Measurements from ENCODE around the gene SBDS.

The SBDS gene

DNA sequence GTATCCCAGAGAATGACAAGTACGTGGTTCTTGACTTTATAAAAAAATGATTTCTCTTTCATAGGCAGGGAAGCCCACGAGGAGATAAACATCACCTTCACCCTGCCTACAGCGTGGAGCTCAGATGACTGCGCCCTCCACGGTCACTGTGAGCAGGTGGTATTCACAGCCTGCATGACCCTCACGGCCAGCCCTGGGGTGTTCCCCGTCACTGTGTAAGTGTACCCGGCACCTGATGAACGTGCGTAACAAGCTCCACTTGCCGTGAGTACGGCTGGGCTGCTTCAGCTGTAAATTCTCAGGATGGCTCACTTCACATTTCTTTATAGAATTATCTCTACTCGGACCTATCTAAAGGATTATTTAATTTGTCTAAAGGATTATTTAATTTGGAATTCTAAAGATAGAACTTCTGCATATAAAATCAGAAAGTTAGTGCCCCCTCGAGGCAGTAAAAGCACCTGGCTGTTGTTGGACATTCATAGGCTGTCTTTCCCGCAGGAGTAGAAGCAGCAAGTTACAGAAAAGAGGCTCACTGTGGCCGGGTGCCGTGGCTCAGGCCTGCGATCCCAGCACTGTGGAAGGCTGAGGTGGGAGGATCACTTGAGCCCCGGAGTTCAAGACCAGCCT, 46.8 kb downstream of the SBDS start:
- in situ Hi-C loops (cut with MboI; ENCODE audit: low sequenced_read_pairs) = no loop called here

DNA sequence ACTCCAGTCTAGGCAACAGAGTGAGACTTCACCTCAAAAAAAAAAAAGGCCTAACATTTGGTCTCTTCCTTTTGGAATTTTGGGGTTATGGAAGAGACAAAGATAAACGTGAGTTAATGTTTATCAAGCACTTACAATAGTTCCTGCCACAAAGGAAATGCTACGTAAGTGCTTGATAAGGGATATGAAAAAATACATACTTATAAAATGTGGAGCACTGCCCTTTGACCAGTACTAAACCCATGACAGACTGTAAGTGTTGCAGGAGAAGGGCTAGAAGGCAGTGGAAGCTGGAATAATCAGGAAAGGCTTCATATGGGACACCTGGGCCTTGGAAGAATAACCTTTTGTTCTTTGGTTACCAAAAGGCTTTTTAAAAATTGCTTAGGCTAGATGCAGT, 48.8 kb downstream of the SBDS start:
- in situ Hi-C loops (cut with MboI; ENCODE audit: low sequenced_read_pairs) = no loop called here

DNA sequence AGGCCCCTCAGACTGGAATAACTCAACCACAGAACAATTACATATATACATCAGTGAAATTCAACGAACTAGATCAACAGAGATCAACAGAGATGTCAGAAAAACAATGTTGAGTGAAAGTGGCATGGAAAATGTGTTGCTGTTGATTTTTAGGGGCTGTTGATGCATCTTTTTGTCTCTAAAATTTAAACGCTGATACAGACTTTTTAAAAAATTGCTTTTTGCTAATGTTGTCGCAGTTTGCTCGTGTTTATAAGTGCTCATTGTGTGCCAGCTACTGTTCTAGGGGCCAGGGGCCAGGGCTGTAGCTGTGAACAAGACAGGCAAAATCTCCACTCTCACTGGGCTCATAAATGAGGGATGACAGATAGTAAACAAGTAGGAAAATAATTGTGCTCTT, 56.1 kb downstream of the SBDS start:
- in situ Hi-C loops (cut with MboI; ENCODE audit: low sequenced_read_pairs) = no loop called here

DNA sequence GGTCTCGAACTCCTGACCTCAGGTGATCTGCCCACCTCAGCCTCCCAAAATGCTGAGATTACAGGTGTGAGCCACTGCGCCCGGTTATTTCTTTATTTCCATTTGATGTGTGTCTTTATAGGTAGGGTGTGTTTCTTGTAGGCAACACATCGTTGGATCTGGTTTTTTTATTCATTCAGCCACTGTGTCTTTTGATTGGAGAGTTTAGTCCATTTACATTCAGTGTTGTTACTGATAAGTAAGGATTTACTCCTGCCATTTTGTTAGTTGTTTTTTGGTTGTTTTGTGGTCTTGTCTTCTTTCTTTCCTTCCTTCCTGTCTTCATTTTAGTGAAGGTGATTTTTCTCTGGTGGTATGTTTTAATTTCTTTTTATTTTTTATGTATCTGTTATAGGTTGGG, 57.4 kb downstream of the SBDS start:
- in situ Hi-C loops (cut with MboI; ENCODE audit: low sequenced_read_pairs) = no loop called here

Data from hTERT RPE-1 (cell line).